Bladder microvascular endothelial cell (primary cell): ENCODE data around the gene SLC28A2. TPM values are rescaled to one million over a fixed set of nuclear protein-coding genes. Genes with fewer than 3 reads are reported as not detected.

Source experiments
- total RNA-seq: library from RNA; depleted of rRNA; stranded (reverse); fragments of >200 nt; gene quantifications from 2 replicates; pipeline ENCODE4 v1.2.3, GENCODE V29; 2014

Gene SLC28A2, protein sequence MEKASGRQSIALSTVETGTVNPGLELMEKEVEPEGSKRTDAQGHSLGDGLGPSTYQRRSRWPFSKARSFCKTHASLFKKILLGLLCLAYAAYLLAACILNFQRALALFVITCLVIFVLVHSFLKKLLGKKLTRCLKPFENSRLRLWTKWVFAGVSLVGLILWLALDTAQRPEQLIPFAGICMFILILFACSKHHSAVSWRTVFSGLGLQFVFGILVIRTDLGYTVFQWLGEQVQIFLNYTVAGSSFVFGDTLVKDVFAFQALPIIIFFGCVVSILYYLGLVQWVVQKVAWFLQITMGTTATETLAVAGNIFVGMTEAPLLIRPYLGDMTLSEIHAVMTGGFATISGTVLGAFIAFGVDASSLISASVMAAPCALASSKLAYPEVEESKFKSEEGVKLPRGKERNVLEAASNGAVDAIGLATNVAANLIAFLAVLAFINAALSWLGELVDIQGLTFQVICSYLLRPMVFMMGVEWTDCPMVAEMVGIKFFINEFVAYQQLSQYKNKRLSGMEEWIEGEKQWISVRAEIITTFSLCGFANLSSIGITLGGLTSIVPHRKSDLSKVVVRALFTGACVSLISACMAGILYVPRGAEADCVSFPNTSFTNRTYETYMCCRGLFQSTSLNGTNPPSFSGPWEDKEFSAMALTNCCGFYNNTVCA
- not detected in 2 replicates for total RNA-seq

DNA sequence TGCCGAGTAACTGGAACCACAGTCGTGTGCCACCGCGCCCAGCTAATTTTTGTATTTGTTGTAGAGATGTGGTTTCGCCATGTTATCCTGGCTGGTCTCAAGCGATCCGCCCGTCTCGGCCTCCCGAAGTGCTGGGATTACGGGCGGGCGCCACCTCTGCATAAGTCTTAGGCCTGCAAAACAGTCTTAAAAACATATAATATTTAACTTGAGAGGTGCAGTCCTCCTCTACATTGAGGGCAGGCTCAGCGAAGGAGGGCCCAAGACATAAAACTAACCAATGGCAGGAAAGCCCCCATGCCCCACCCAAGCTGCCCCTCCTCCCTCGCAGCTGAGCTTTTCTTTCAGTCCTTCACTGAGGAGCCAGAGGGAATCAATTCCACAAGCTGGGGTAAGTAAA is at the start of gene SLC28A2:
Gene SLC28A2 (plus strand): TSS at position 347 of the 400 bp plus-strand sequence. CDS start 982 bp downstream, outside the sequence.

Other genes with a start within 250 kb of the SLC28A2 start
- 4.2 and 5.6 TPM in 2 replicates for gene SORD, start 229.0 kb upstream of the SLC28A2 start, total RNA-seq
- gene DUOX2, start 138.1 kb upstream of the SLC28A2 start, total RNA-seq, result under 0.01 TPM in 1 of 2 replicates, not detected in the other
- gene DUOXA2, start 137.9 kb upstream of the SLC28A2 start, total RNA-seq, result not detected in 2 replicates
- gene DUOXA1, start 122.4 kb upstream of the SLC28A2 start, total RNA-seq, result not detected in 2 replicates
- gene DUOX1, start 122.2 kb upstream of the SLC28A2 start, total RNA-seq, result not detected in 2 replicates
- 0.65 and 2.2 TPM in 2 replicates for gene SHF, start 64.3 kb upstream of the SLC28A2 start, total RNA-seq
- 0.49 TPM in 1 of 2 replicates, not detected in the other for gene GATM, start 126.3 kb downstream of the SLC28A2 start, total RNA-seq